GM21717 (cell line): ENCODE data around the gene MYOM1.

Experiments used
- ATAC-seq: cut with Tn5 transposase; IDR thresholded peaks from one replicate; pipeline ENCODE4 v1.9.1; 2021; ENCODE audit warnings: mild to moderate bottlenecking, moderate library complexity; ENCODE audit not compliant: unreplicated experiment

Gene MYOM1

GRCh38 chr18:3153107-3153704, 66.6 kb downstream of the MYOM1 start:
- ATAC-seq = no peak

- no peak for ATAC-seq
Measured at GRCh38 chr18:3152294-3152693, 67.5 kb downstream of the MYOM1 start.

- no peak for ATAC-seq
Measured at GRCh38 chr18:3151399-3152264, 68.1 kb downstream of the MYOM1 start.

- no peak for ATAC-seq
Measured at GRCh38 chr18:3150688-3151087, 69.1 kb downstream of the MYOM1 start.

GRCh38 chr18:3150274-3150673, 69.5 kb downstream of the MYOM1 start:
- ATAC-seq = no peak

- ATAC-seq = no peak
Measured at GRCh38 chr18:3148930-3149535, 70.7 kb downstream of the MYOM1 start.

- ATAC-seq = no peak
Measured at GRCh38 chr18:3147935-3148554, 71.7 kb downstream of the MYOM1 start.

- no peak for ATAC-seq
Measured at GRCh38 chr18:3140986-3141639, 78.7 kb downstream of the MYOM1 start.

- ATAC-seq = no peak
Measured at GRCh38 chr18:3140342-3140741, 79.4 kb downstream of the MYOM1 start.

- ATAC-seq = no peak
Measured at GRCh38 chr18:3139406-3139805, 80.4 kb downstream of the MYOM1 start.

GRCh38 chr18:3138274-3138975, 81.3 kb downstream of the MYOM1 start:
- ATAC-seq = no peak

GRCh38 chr18:3135536-3135935, 84.2 kb downstream of the MYOM1 start:
- ATAC-seq = no peak

- no peak for ATAC-seq
Measured at GRCh38 chr18:3132700-3133099, 87.1 kb downstream of the MYOM1 start.

GRCh38 chr18:3130344-3130743, 89.4 kb downstream of the MYOM1 start:
- no peak for ATAC-seq

- ATAC-seq = peak; percentile 88
Measured at GRCh38 chr18:3129053-3129864, 90.5 kb downstream of the MYOM1 start.

GRCh38 chr18:3126457-3127097, 93.2 kb downstream of the MYOM1 start:
- no peak for ATAC-seq

- ATAC-seq = no peak
Measured at GRCh38 chr18:3124822-3125221, 94.9 kb downstream of the MYOM1 start.

GRCh38 chr18:3122851-3123250, 96.9 kb downstream of the MYOM1 start:
- ATAC-seq = no peak

- no peak for ATAC-seq
Measured at GRCh38 chr18:3121259-3121658, 98.5 kb downstream of the MYOM1 start.
